ENCODE data around the gene TPT1.

DNA sequence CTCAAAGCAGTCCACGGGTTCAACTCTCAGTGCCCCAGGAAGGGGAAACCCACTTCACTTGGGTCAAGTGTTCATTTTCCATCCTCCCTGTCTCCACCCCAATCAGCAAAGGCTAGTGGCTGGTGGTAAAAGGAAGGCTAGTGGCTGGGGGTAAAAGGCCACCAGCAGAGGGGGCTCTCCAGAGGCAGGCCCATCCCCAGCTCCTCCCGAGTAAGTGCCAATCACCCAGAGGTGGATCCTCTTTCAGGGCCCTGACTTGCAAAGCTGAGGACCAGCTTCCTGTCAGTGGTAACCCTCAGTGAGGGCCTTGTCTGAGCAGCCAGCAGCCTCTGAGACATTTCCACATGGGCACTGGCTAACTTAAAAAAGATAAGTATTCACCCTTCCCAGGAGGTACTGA lies 22.0 kb upstream of the TPT1 start:
- TF ChIP-seq, protein P1, sequence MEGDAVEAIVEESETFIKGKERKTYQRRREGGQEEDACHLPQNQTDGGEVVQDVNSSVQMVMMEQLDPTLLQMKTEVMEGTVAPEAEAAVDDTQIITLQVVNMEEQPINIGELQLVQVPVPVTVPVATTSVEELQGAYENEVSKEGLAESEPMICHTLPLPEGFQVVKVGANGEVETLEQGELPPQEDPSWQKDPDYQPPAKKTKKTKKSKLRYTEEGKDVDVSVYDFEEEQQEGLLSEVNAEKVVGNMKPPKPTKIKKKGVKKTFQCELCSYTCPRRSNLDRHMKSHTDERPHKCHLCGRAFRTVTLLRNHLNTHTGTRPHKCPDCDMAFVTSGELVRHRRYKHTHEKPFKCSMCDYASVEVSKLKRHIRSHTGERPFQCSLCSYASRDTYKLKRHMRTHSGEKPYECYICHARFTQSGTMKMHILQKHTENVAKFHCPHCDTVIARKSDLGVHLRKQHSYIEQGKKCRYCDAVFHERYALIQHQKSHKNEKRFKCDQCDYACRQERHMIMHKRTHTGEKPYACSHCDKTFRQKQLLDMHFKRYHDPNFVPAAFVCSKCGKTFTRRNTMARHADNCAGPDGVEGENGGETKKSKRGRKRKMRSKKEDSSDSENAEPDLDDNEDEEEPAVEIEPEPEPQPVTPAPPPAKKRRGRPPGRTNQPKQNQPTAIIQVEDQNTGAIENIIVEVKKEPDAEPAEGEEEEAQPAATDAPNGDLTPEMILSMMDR (IDR thresholded peaks at IDR 0.05; ENCODE audit: poor library complexity), result no peak
- TF ChIP-seq EZH2phosphoT487 (IDR thresholded peaks at IDR 0.05; ENCODE audit: low read depth, severe bottlenecking, unreplicated experiment), result no peak
